ENCODE results near the gene E2F8. TPM values are rescaled to one million over a fixed set of nuclear protein-coding genes. Genes with fewer than 3 reads are reported as not detected.

E2F8 gene
- total RNA-seq (2013), result 0.02 TPM
- polyA plus RNA-seq, result not detected
- polyA minus RNA-seq, result not detected in 2 replicates
- total RNA-seq, result 0 to 2.0 (median 0.10) reads per million in 11 experiments

GRCh38 chr11:19240420-19241259 lies at the start of gene E2F8:
E2F8 (minus strand) TSS chr11:19240945; CDS start chr11:19240121, 824 bp downstream.
- Histone ChIP-seq H2AFZ (ENCODE audit: insufficient read depth, low read depth, low read length, poor library complexity, severe bottlenecking) (peak within 1 kb of the TSS; percentile 84), H4K20me1 (ENCODE audit: insufficient read depth, low read length) (no peaks in the 10 kb centered on the region), H3K4me2 (replicated peaks; ENCODE audit: extremely low read depth, low read length, poor library complexity, severe bottlenecking) (peak within 1 kb of the TSS; percentile 86), H3K9ac (ENCODE audit: insufficient read depth, low read length, poor library complexity, severe bottlenecking) (peak within 1 kb of the TSS; percentile 40), H3K27ac (ENCODE audit: low read depth in 1 of 2, low read length in 2 of 2) (peak within 1 kb of the TSS in 1 of 2 donors; percentile 34), H3K79me2 (ENCODE audit: insufficient read depth, low read length) (peaks cover 39% of the 10 kb centered on the region), H3K4me1 (ENCODE audit: control insufficient read depth in 1 of 2, insufficient read depth in 2 of 2, low read length in 2 of 2) (peaks cover 45 to 49% of the 10 kb centered on the region in 2 donors), H3K9me3 (replicated peaks in 1 of 2; ENCODE audit: control insufficient read depth in 1 of 2, insufficient read depth in 1 of 2, low read length in 2 of 2) (no peaks in the 10 kb centered on the region), H3K36me3 (replicated peaks in 1 of 2; ENCODE audit: control insufficient read depth in 1 of 2, insufficient read depth in 2 of 2, low read length in 2 of 2) (peaks cover 8 to 20% of the 10 kb centered on the region in 2 donors), H3K27me3 (ENCODE audit: control insufficient read depth in 2 of 2, insufficient read depth in 2 of 2, low read length in 2 of 2) (peaks cover 0 to 6% of the 10 kb centered on the region in 2 donors), H3K4me3 (replicated peaks in 1 of 3; ENCODE audit: low read depth in 2 of 3, low read length in 3 of 3) (peak within 1 kb of the TSS; percentile 57 to 76 (median 58))
- Mint-ChIP-seq H3K36me3 (peaks cover 15 to 23% of the 10 kb centered on the region in 2 donors), H3K4me3 (peak within 1 kb of the TSS; percentile 93 to 97), H3K27me3 (ENCODE audit: low read depth in 3 of 3) (peaks cover 3 to 6% (median 4%) of the 10 kb centered on the region in 3 donors), H3K4me1 (peaks cover 52% of the 10 kb centered on the region), H3K9me3 (peaks cover 0 to 2% (median 0%) of the 10 kb centered on the region in 7 donors), H3K27ac (peak within 1 kb of the TSS; percentile 31 to 86 (median 68))
- WGBS (ENCODE audit: insufficient coverage), result under 1% methylated on average over 41 of the region's 59 CpGs
- intact Hi-C loops (cut with micrococcal nuclease), result no loop called here
- TF ChIP-seq CTCF (IDR thresholded peaks at IDR 0.05), result no peak
- peak; percentile 86 to 94 (median 91) for DNase-seq

GRCh38 chr11:19290356-19290755 lies 49.6 kb upstream of the E2F8 start:
- Histone ChIP-seq H3K27me3 (ENCODE audit: control insufficient read depth in 2 of 2, insufficient read depth in 2 of 2, low read length in 2 of 2) (no peaks in the 10 kb centered on the region), H3K9me3 (replicated peaks in 1 of 2; ENCODE audit: control insufficient read depth in 1 of 2, insufficient read depth in 1 of 2, low read length in 2 of 2) (no peaks in the 10 kb centered on the region), H3K9ac (ENCODE audit: insufficient read depth, low read length, poor library complexity, severe bottlenecking) (no peak overlapping the region), H3K4me2 (replicated peaks; ENCODE audit: extremely low read depth, low read length, poor library complexity, severe bottlenecking) (no peak overlapping the region), H3K4me1 (ENCODE audit: control insufficient read depth in 1 of 2, insufficient read depth in 2 of 2, low read length in 2 of 2) (no peaks in the 10 kb centered on the region), H3K4me3 (replicated peaks in 1 of 3; ENCODE audit: low read depth in 2 of 3, low read length in 3 of 3) (no peak overlapping the region), H3K79me2 (ENCODE audit: insufficient read depth, low read length) (no peaks in the 10 kb centered on the region), H3K36me3 (replicated peaks in 1 of 2; ENCODE audit: control insufficient read depth in 1 of 2, insufficient read depth in 2 of 2, low read length in 2 of 2) (no peaks in the 10 kb centered on the region), H2AFZ (ENCODE audit: insufficient read depth, low read depth, low read length, poor library complexity, severe bottlenecking) (no peak overlapping the region), H4K20me1 (ENCODE audit: insufficient read depth, low read length) (no peaks in the 10 kb centered on the region), H3K27ac (ENCODE audit: low read depth in 1 of 2, low read length in 2 of 2) (no peak overlapping the region)
- Mint-ChIP-seq H3K4me3 (no peak overlapping the region), H3K27me3 (ENCODE audit: low read depth in 3 of 3) (peaks cover 0 to 2% (median 1%) of the 10 kb centered on the region in 3 donors), H3K36me3 (no peaks in the 10 kb centered on the region), H3K9me3 (no peaks in the 10 kb centered on the region), H3K4me1 (no peaks in the 10 kb centered on the region), H3K27ac (no peak overlapping the region)
- no CpG with 5 or more reads among the region's 2 CpGs for WGBS (ENCODE audit: insufficient coverage)
- intact Hi-C loops (cut with micrococcal nuclease), result no loop called here
- TF ChIP-seq CTCF (IDR thresholded peaks at IDR 0.05), result no peak
- no peak for DNase-seq
